IMR-90 (cell line): ENCODE results near the gene ROBO2. TPM values are rescaled to one million over a fixed set of nuclear protein-coding genes. Genes with fewer than 3 reads are reported as not detected.

Experiments used
- ATAC-seq: fragments of 200-7000 bp; cut with Tn5 transposase; 2 replicates; pipeline ENCODE4 v1.9.1; 2020; ENCODE audit warnings: low read depth, mild to moderate bottlenecking, moderate library complexity
- BruUV-seq: library from RNA; stranded (reverse); fragments of 400-500 nt; replicated peaks from 2 replicates; lab custom pipeline; 2021; lab: Mats Ljungman, UMichigan
- CTCF ChIA-PET: fragments of 300-600 bp; formaldehyde crosslinking; extraction: SDS; loops from one replicate; lab custom pipeline; 2021; ENCODE audit warnings: antibody characterized with exemption; lab: Yijun Ruan, JAX
- POLR2A ChIA-PET: fragments of 300-600 bp; sonication (Branson Sonifier 250); formaldehyde crosslinking; loops from one replicate; lab custom pipeline; 2022; ENCODE audit warnings: antibody characterized with exemption; ENCODE audit not compliant: unreplicated experiment; lab: Charles Lee
- DNase-seq: peaks from one replicate; pipeline ENCODE4 v3.0.0; 2013
- H2AFZ ChIP-seq: replicated peaks from 2 replicates; pipeline ENCODE3; 2013; ENCODE audit warnings: low read length, mild to moderate bottlenecking; ENCODE audit not compliant: poor library complexity
- H2AK5ac ChIP-seq: 2 replicates; pipeline ENCODE4 v1.6.1; 2013; ENCODE audit warnings: low read depth, low read length, inconsistent platforms
- H2AK9ac ChIP-seq: replicated peaks from 2 replicates; pipeline ENCODE3; 2013; ENCODE audit warnings: mild to moderate bottlenecking, low read depth, low read length, moderate library complexity; ENCODE audit not compliant: poor library complexity
- H2BK120ac ChIP-seq: 2 replicates; pipeline ENCODE4 v1.6.1; 2013; ENCODE audit warnings: low read depth, low read length, inconsistent platforms
- H2BK15ac ChIP-seq: 3 replicates; pipeline ENCODE4 v1.6.1; 2013; ENCODE audit warnings: low read depth, low read length, inconsistent platforms
- H2BK20ac ChIP-seq: 2 replicates; pipeline ENCODE4 v1.6.1; 2013; ENCODE audit warnings: low read depth, mild to moderate bottlenecking, inconsistent platforms, low read length, moderate library complexity
- H2BK5ac ChIP-seq: 2 replicates; pipeline ENCODE4 v1.6.1; 2013; ENCODE audit warnings: mild to moderate bottlenecking, low read depth, low read length, inconsistent platforms; ENCODE audit not compliant: poor library complexity, severe bottlenecking
- H3K14ac ChIP-seq: replicated peaks from 2 replicates; pipeline ENCODE4 v1.6.1; 2013; ENCODE audit warnings: low read depth, low read length, inconsistent platforms
- H3K18ac ChIP-seq: 2 replicates; pipeline ENCODE4 v1.6.1; 2013; ENCODE audit warnings: low read depth, low read length, control low read depth
- H3K23ac ChIP-seq: 2 replicates; pipeline ENCODE4 v1.6.1; 2013; ENCODE audit warnings: low read depth, low read length, inconsistent platforms
- H3K27ac ChIP-seq: 2 replicates; pipeline ENCODE4 v1.5.1; 2013; ENCODE audit warnings: mild to moderate bottlenecking, control low read depth, low read length; ENCODE audit not compliant: insufficient read depth
- H3K27me3 ChIP-seq: 2 replicates; pipeline ENCODE4 v1.6.1; 2013; ENCODE audit warnings: low read length; ENCODE audit not compliant: control insufficient read depth, insufficient read depth
- H3K36me3 ChIP-seq: 2 replicates; pipeline ENCODE4 v1.6.1; 2013; ENCODE audit warnings: low read length, mixed read lengths; ENCODE audit not compliant: control insufficient read depth, insufficient read depth
- H3K4ac ChIP-seq: 2 replicates; pipeline ENCODE4 v1.6.1; 2013; ENCODE audit warnings: low read depth, low read length, inconsistent platforms
- H3K4me1 ChIP-seq: 2 replicates; pipeline ENCODE4 v1.6.1; 2013; ENCODE audit warnings: low read length, mixed read lengths; ENCODE audit not compliant: control insufficient read depth, insufficient read depth
- H3K4me2 ChIP-seq: 2 replicates; pipeline ENCODE4 v1.6.1; 2013; ENCODE audit warnings: low read depth, mild to moderate bottlenecking, control low read depth, low read length, moderate library complexity
- H3K4me3 ChIP-seq: 2 replicates; pipeline ENCODE4 v1.5.1; 2013; ENCODE audit warnings: low read depth, mild to moderate bottlenecking, control low read depth, low read length, moderate library complexity; ENCODE audit not compliant: insufficient read depth
- H3K56ac ChIP-seq: 2 replicates; pipeline ENCODE4 v1.6.1; 2013; ENCODE audit warnings: low read length, inconsistent platforms; ENCODE audit not compliant: insufficient read depth; ENCODE audit errors: extremely low read depth
- H3K79me1 ChIP-seq, 2 experiments: 2 replicates each; pipeline ENCODE4 v1.6.1; 2013; ENCODE audit warnings: low read length in 2 of 2, inconsistent platforms in 1 of 2, low read depth in 1 of 2
- H3K9ac ChIP-seq: 2 replicates; pipeline ENCODE4 v1.6.1; 2013; ENCODE audit warnings: low read depth, low read length, control low read depth
- H3K9me1 ChIP-seq: 2 replicates; pipeline ENCODE4 v1.6.1; 2013; ENCODE audit warnings: low read length, inconsistent platforms; ENCODE audit not compliant: insufficient read depth
- H3K9me3 ChIP-seq: 2 replicates; pipeline ENCODE4 v1.6.1; 2013; ENCODE audit warnings: low read length; ENCODE audit not compliant: control insufficient read depth, insufficient read depth
- H4K20me1 ChIP-seq: 2 replicates; pipeline ENCODE4 v1.6.1; 2013; ENCODE audit warnings: low read length, inconsistent platforms; ENCODE audit not compliant: insufficient read depth
- H4K5ac ChIP-seq: 2 replicates; pipeline ENCODE4 v1.6.1; 2013; ENCODE audit warnings: mild to moderate bottlenecking, low read depth, low read length, control low read depth
- H4K8ac ChIP-seq, 2 experiments: 2 replicates each; pipeline ENCODE4 v1.6.1; 2013; ENCODE audit warnings: low read depth in 2 of 2, low read length in 2 of 2, control low read depth in 1 of 2, inconsistent platforms in 1 of 2
- H4K91ac ChIP-seq: 2 replicates; pipeline ENCODE4 v1.6.1; 2013; ENCODE audit warnings: low read depth, low read length, inconsistent platforms; ENCODE audit not compliant: insufficient read depth
- CEBPB ChIP-seq: IDR thresholded peaks from 2 replicates; pipeline ENCODE4 v1.6.1; 2012; ENCODE audit warnings: low read depth, low read length, improper control_type of control experiment
- CHD1 ChIP-seq: IDR thresholded peaks from 2 replicates; pipeline ENCODE4 v1.6.1; 2012; ENCODE audit warnings: low read depth, low read length, improper control_type of control experiment
- FOS ChIP-seq: fragments of 150-350 bp; IDR thresholded peaks from 2 replicates; pipeline ENCODE4 v1.6.1; 2016; ENCODE audit warnings: low read depth, low read length
- MAFK ChIP-seq: IDR thresholded peaks from 2 replicates; pipeline ENCODE4 v1.6.1; 2012; ENCODE audit warnings: low read depth, low read length, improper control_type of control experiment
- POLR2A ChIP-seq: IDR thresholded peaks from 2 replicates; pipeline ENCODE4 v1.6.1; 2012; ENCODE audit warnings: mild to moderate bottlenecking, low read depth, low read length
- RAD21 ChIP-seq: IDR thresholded peaks from 2 replicates; pipeline ENCODE4 v1.6.1; 2012; ENCODE audit warnings: low read length, improper control_type of control experiment
- RFX5 ChIP-seq: IDR thresholded peaks from 2 replicates; pipeline ENCODE4 v1.8.0; 2012; ENCODE audit warnings: low read depth, mild to moderate bottlenecking, low read length, moderate library complexity
- WGBS, 2 experiments: methylation state at CpG; one replicate each; pipeline versions ENCODE4 v1.1.5 to v1.1.7; 2013; ENCODE audit warnings: missing lambda C conversion rate in 2 of 2; ENCODE audit not compliant: insufficient read length in 1 of 2; ENCODE audit errors: extremely low coverage in 2 of 2; 5-methylcytosine and 5-hydroxymethylcytosine counted together
- dilution Hi-C: fragments of 300-500 bp; cut with HindIII; formaldehyde crosslinking; loops from one replicate; pipeline ENCODE4 v1.14.3; 2018; ENCODE audit warnings: low sequenced_read_pairs; ENCODE audit not compliant: unreplicated experiment
- in situ Hi-C: fragments of 300-500 bp; cut with MboI; formaldehyde crosslinking; loops from 3 replicates; pipeline ENCODE4 v1.14.3; 2019; ENCODE audit warnings: low sequenced_read_pairs, inconsistent platforms, mixed read lengths
- intact Hi-C: fragments of 100-400 bp; cut with micrococcal nuclease; formaldehyde crosslinking; loops from 2 replicates; pipeline ENCODE4 v1.10.0; 2022
- polyA plus RNA-seq, 3 experiments: library from polyadenylated mRNA; depleted of rRNA; stranded (reverse); fragments of >200 nt; gene quantifications; 2 replicates each; pipeline ENCODE4 v1.2.3, GENCODE V29; 2012; ENCODE audit warnings: low replicate concordance in 1 of 3
- total RNA-seq: library from RNA; depleted of rRNA; stranded (reverse); fragments of >200 nt; gene quantifications from 2 replicates; pipeline ENCODE4 v1.2.3, GENCODE V29; 2012

The ROBO2 gene
- total and polyA plus RNA-seq, 2 of the 4 experiments (the other 2 are of a cell fraction) = 9.3 to 14.5 TPM

DNA sequence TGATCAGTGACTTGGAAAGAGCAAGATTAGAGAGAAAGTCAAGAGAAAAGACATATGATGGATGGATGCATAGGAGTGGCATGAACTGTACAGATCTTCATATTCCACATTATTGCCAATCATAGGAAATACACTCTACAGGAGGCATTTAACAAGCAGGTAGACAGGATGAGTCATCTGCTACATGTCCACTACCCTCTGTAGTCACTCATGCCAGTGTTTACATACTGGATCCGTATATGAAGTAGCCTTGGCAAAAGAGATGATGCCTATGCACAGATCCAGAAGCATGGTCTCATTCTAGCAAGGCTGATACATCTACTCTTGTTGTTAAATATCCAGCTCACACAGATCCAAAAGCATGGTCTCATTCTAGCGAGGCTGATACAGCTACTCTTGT, 632.1 kb downstream of the ROBO2 start:
- Histone ChIP-seq H3K27ac (no peak overlapping the region), H2BK120ac (no peak overlapping the region), H3K18ac (no peak overlapping the region), H3K79me1 (no peaks in the 10 kb centered on the region), H3K14ac (no peak overlapping the region), H3K4me3 (no peak overlapping the region), H3K23ac (no peak overlapping the region), H3K4me1 (no peaks in the 10 kb centered on the region), H2AK5ac (no peak overlapping the region), H4K8ac (no peak overlapping the region), H2AFZ (no peak overlapping the region), H2BK15ac (no peak overlapping the region), H3K9me3 (no peaks in the 10 kb centered on the region; the same call in 1 of the 2 replicates), H3K9ac (no peak overlapping the region), H2BK5ac (no peak overlapping the region), H3K27me3 (no peaks in the 10 kb centered on the region), H2BK20ac (no peak overlapping the region), H4K91ac (no peak overlapping the region), H3K36me3 (no peaks in the 10 kb centered on the region), H3K56ac (no peak overlapping the region), H3K9me1 (no peaks in the 10 kb centered on the region), H2AK9ac (no peak overlapping the region), H3K4ac (no peak overlapping the region), H4K20me1 (no peaks in the 10 kb centered on the region), H3K4me2 (no peak overlapping the region), H4K5ac (no peak overlapping the region)
- TF ChIP-seq FOS (no peak), CHD1 (no peak), RFX5 (no peak), MAFK (no peak), POLR2A (no peak), RAD21 (no peak), CEBPB (no peak)
- ATAC-seq = no peak
- dilution Hi-C loops = no loop called here
- no peak for DNase-seq
- ChIA-PET CTCF (no interaction called here), POLR2A (no interaction called here)
- no TSS peak for BruUV-seq
- in situ Hi-C loops = no loop called here
- WGBS, 2 experiments = 80% methylated on average over 1 of the region's 2 CpGs; no CpG with 5 or more reads in 1 of the 2 experiments
- intact Hi-C loops = no loop called here
